Measurements from ENCODE around the gene BBS4.
"Not testable (repeated sequence)": the region's sequence is repeated elsewhere in the genome, so short reads cannot be mapped to it uniquely, and the experiment has no call there.

BBS4 gene

GRCh38 chr15:72700076-72700475 lies 14.1 kb downstream of the BBS4 start:
- DNase-seq (ENCODE audit: low spot score): no peak

GRCh38 chr15:72706266-72706665 lies 20.3 kb downstream of the BBS4 start:
- DNase-seq (ENCODE audit: low spot score): no peak

GRCh38 chr15:72708551-72709303 lies 22.7 kb downstream of the BBS4 start:
- DNase-seq (ENCODE audit: low spot score): not testable (repeated sequence)

GRCh38 chr15:72722071-72722696 lies 36.2 kb downstream of the BBS4 start:
- peak; percentile 65 for DNase-seq (ENCODE audit: low spot score)

GRCh38 chr15:72724028-72724427 lies 38.0 kb downstream of the BBS4 start:
- DNase-seq (ENCODE audit: low spot score): no peak

- DNase-seq (ENCODE audit: low spot score): no peak
Measured at GRCh38 chr15:72725446-72725845, 39.4 kb downstream of the BBS4 start.

- not testable (repeated sequence) for DNase-seq (ENCODE audit: low spot score)
Measured at GRCh38 chr15:72725851-72726250, 39.8 kb downstream of the BBS4 start.

GRCh38 chr15:72727154-72727553 lies 41.1 kb downstream of the BBS4 start:
- no peak for DNase-seq (ENCODE audit: low spot score)

- not testable (repeated sequence) for DNase-seq (ENCODE audit: low spot score)
Measured at GRCh38 chr15:72728249-72728648, 42.2 kb downstream of the BBS4 start.

GRCh38 chr15:72728821-72729220 lies 42.8 kb downstream of the BBS4 start:
- DNase-seq (ENCODE audit: low spot score): no peak

- DNase-seq (ENCODE audit: low spot score): no peak
Measured at GRCh38 chr15:72732086-72732485, 46.1 kb downstream of the BBS4 start.

- DNase-seq (ENCODE audit: low spot score): no peak
Measured at GRCh38 chr15:72732516-72732915, 46.5 kb downstream of the BBS4 start.

- no peak for DNase-seq (ENCODE audit: low spot score)
Measured at GRCh38 chr15:72733941-72734738, 48.1 kb downstream of the BBS4 start.

- no peak for DNase-seq (ENCODE audit: low spot score)
Measured at GRCh38 chr15:72735111-72735510, 49.1 kb downstream of the BBS4 start.

- no peak for DNase-seq (ENCODE audit: low spot score)
Measured at GRCh38 chr15:72737061-72737460, 51.1 kb downstream of the BBS4 start.

- no peak for DNase-seq (ENCODE audit: low spot score)
Measured at GRCh38 chr15:72737723-72738122, 51.7 kb downstream of the BBS4 start.

- DNase-seq (ENCODE audit: low spot score): peak; percentile 26
Measured at GRCh38 chr15:72740219-72740618, 54.2 kb downstream of the BBS4 start.

GRCh38 chr15:72749700-72750099 lies 63.7 kb downstream of the BBS4 start:
- no peak for DNase-seq (ENCODE audit: low spot score)

- DNase-seq (ENCODE audit: low spot score): no peak
Measured at GRCh38 chr15:72751751-72752455, 65.9 kb downstream of the BBS4 start.

- no peak for DNase-seq (ENCODE audit: low spot score)
Measured at GRCh38 chr15:72754096-72754495, 68.1 kb downstream of the BBS4 start.

- no peak for DNase-seq (ENCODE audit: low spot score)
Measured at GRCh38 chr15:72758182-72758581, 72.2 kb downstream of the BBS4 start.

GRCh38 chr15:72760590-72761260 lies 74.7 kb downstream of the BBS4 start:
- no peak for DNase-seq (ENCODE audit: low spot score)
